Measurements from ENCODE around the gene CAMK2D. TPM values are rescaled to one million over a fixed set of nuclear protein-coding genes. Genes with fewer than 3 reads are reported as not detected.

Gene CAMK2D
- total RNA-seq, 1 experiment from 2014 or later: 15.4 TPM

- TF ChIP-seq CTCF (conservative IDR thresholded peaks at IDR 0.05; ENCODE audit: low read depth, low read length) (no peak), EZH2 (IDR thresholded peaks at IDR 0.05; ENCODE audit: low read length, unreplicated experiment) (no peak), EZH2phosphoT487 (IDR thresholded peaks at IDR 0.05; ENCODE audit: borderline replicate concordance, low read length) (no peak)
- Histone ChIP-seq H4K20me1 (ENCODE audit: low read length) (no peaks in the 10 kb centered on the region), H3K4me2 (ENCODE audit: low read length) (peak overlapping the region; percentile 80), H3K79me2 (ENCODE audit: low read length) (no peaks in the 10 kb centered on the region), H2AFZ (ENCODE audit: low read length) (peak overlapping the region; percentile 69; the same call in 1 of the 2 replicates), H3K36me3 (ENCODE audit: low read depth, low read length) (no peaks in the 10 kb centered on the region), H3K4me1 (ENCODE audit: insufficient read depth, low read length) (peaks cover 25% of the 10 kb centered on the region), H3K4me3 (ENCODE audit: low read length) (peak overlapping the region; percentile 57), H3K27ac (ENCODE audit: low read length) (peak overlapping the region; percentile 34), H3K9ac (ENCODE audit: low read length) (no peak overlapping the region), H3K27me3 (ENCODE audit: low read length) (no peaks in the 10 kb centered on the region), H3K9me3 (ENCODE audit: low read length) (no peaks in the 10 kb centered on the region), H3K9me2 (replicated peaks; ENCODE audit: low read length) (no peaks in the 10 kb centered on the region), H3F3A (ENCODE audit: low read length, unreplicated experiment) (no peaks in the 10 kb centered on the region)
- intact Hi-C loops (cut with micrococcal nuclease): no loop called here
- ChIA-PET CTCF (interaction anchor here (0.5 kb wide), 1 partner anchor 93 kb away, joined by 3 read pairs; no protein-coding TSS in a partner anchor), POLR2A (ENCODE audit: unreplicated experiment) (no interaction called here)
- no TSS peak for BruUV-seq (replicated peaks)
- DNase-seq: no peak
- ATAC-seq: no peak
These were observed 355.4 kb downstream of the CAMK2D start for GRCh38 chr4:113405874-113406722.

- Histone ChIP-seq H3K27ac (ENCODE audit: low read length) (no peak overlapping the region), H3K27me3 (ENCODE audit: low read length) (no peaks in the 10 kb centered on the region), H2AFZ (ENCODE audit: low read length) (no peak overlapping the region), H3K36me3 (ENCODE audit: low read depth, low read length) (no peaks in the 10 kb centered on the region), H3K4me3 (ENCODE audit: low read length) (no peak overlapping the region), H3K79me2 (ENCODE audit: low read length) (no peaks in the 10 kb centered on the region), H3K4me2 (ENCODE audit: low read length) (no peak overlapping the region), H3K9me2 (replicated peaks; ENCODE audit: low read length) (no peaks in the 10 kb centered on the region), H3K9me3 (ENCODE audit: low read length) (no peaks in the 10 kb centered on the region), H3K4me1 (ENCODE audit: insufficient read depth, low read length) (peaks cover 25% of the 10 kb centered on the region), H4K20me1 (ENCODE audit: low read length) (no peaks in the 10 kb centered on the region), H3F3A (ENCODE audit: low read length, unreplicated experiment) (no peaks in the 10 kb centered on the region), H3K9ac (ENCODE audit: low read length) (no peak overlapping the region)
- ChIA-PET POLR2A (ENCODE audit: unreplicated experiment) (no interaction called here), CTCF (no interaction called here)
- DNase-seq (no peak), ATAC-seq (no peak)
- TF ChIP-seq EZH2 (IDR thresholded peaks at IDR 0.05; ENCODE audit: low read length, unreplicated experiment): no peak
- no peak for TF ChIP-seq CTCF (conservative IDR thresholded peaks at IDR 0.05; ENCODE audit: low read depth, low read length)
- no peak for TF ChIP-seq EZH2phosphoT487 (IDR thresholded peaks at IDR 0.05; ENCODE audit: borderline replicate concordance, low read length)
- no TSS peak for BruUV-seq (replicated peaks)
- intact Hi-C loops (cut with micrococcal nuclease): no loop called here
These were observed 356.7 kb downstream of the CAMK2D start for GRCh38 chr4:113404841-113405240.

- no peak for ATAC-seq
- no peak overlapping the region for H3K4me3 ChIP-seq (ENCODE audit: low read length)
- no peak overlapping the region for H3K4me2 ChIP-seq (ENCODE audit: low read length)
- no peaks in the 10 kb centered on the region for H3K9me3 ChIP-seq (ENCODE audit: low read length)
- CTCF ChIA-PET: no interaction called here
- H3K4me1 ChIP-seq (ENCODE audit: insufficient read depth, low read length): peaks cover 25% of the 10 kb centered on the region
- H3F3A ChIP-seq (ENCODE audit: low read length, unreplicated experiment): no peaks in the 10 kb centered on the region
- H2AFZ ChIP-seq (ENCODE audit: low read length): no peak overlapping the region
- no peaks in the 10 kb centered on the region for H3K9me2 ChIP-seq (replicated peaks; ENCODE audit: low read length)
- no peak for DNase-seq
- no peak overlapping the region for H3K27ac ChIP-seq (ENCODE audit: low read length)
- intact Hi-C loops (cut with micrococcal nuclease): no loop called here
- H3K9ac ChIP-seq (ENCODE audit: low read length): no peak overlapping the region
- H3K79me2 ChIP-seq (ENCODE audit: low read length): no peaks in the 10 kb centered on the region
- TF ChIP-seq EZH2phosphoT487 (IDR thresholded peaks at IDR 0.05; ENCODE audit: borderline replicate concordance, low read length): no peak
- TF ChIP-seq CTCF (conservative IDR thresholded peaks at IDR 0.05; ENCODE audit: low read depth, low read length): no peak
- no peak for TF ChIP-seq EZH2 (IDR thresholded peaks at IDR 0.05; ENCODE audit: low read length, unreplicated experiment)
- H3K27me3 ChIP-seq (ENCODE audit: low read length): no peaks in the 10 kb centered on the region
- no TSS peak for BruUV-seq (replicated peaks)
- POLR2A ChIA-PET (ENCODE audit: unreplicated experiment): no interaction called here
- H3K36me3 ChIP-seq (ENCODE audit: low read depth, low read length): no peaks in the 10 kb centered on the region
- H4K20me1 ChIP-seq (ENCODE audit: low read length): no peaks in the 10 kb centered on the region
These were observed 357.4 kb downstream of the CAMK2D start for GRCh38 chr4:113404167-113404571.
